Hippocampal formation (tissue), 2 donors: ENCODE data around the gene STK32A.

Source experiments
- DNase-seq, 2 donors: peaks; one replicate each; lab custom pipeline; 2025; lab: John Stamatoyannopoulos, UW

The STK32A gene

DNA sequence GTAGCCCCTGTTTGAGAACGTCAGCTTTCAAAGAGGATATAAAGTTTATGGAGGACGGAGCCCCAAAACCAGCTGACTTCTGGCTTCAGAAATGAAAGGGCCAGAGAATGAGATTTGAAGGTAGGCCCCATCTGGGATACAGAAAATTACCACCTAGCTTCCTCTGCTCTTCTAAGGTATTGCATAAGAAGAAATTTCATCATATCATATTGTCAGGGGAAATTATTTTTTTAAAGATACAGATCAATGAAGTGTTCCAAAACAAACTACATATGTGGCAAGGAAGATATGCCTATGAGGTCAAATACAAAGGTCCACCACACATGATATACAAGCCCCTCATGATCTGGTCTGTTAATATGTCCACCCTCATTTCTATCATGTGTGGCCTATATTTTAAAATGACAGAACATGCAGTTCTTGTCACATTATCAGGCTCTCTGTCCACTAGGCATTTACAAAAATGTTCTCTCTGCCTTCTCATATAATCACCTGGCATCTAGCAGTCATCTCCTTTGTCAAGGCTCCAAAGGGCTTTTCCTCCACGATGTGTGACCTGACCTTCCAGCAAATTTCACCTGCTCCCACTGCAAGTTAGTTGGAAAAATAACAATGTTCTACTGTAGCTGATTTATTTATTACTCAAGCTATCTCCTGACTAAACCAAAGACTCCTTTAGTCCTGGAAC is 192.0 kb downstream of the STK32A start:
- no peak for DNase-seq

DNA sequence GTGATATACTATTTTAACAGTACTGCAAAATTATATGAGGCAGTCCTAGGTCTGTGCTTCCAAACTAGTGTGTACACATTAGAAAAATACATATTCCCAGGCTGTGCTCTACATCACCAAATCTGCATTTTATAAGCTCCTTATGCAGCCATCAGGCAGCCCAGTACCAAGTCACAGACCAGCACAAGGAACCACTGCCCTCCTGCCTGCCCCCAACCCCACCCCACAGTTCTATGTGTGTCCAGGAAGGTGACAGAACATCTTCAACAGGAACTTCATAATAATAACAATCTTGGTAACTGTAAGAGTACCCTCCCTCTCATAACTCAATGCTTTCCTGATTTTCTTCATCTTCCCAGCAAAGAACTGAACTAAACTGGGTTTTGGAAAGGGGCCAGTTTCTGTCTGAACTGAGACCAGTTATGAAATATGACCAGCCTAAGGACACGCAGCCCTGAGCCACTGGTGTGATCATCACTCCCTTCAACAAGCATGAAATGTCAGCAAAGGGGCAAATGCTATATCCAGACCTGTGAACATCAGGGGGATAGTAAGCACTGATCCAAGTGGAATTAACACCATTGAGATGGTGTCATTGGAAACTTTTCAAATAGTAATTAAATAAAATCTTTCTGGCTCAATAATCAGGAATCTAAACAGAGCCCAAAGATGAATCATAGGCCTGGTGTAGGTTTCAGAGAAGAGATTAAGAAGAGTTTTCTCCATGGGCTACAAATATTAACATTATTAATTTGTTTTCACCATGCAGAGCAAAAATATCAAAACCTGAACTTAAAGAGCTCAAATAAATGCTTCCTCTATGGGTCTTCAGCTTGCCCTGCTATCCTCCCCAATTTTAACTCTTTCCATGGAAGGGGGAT is 192.9 kb downstream of the STK32A start:
- DNase-seq: no peak

DNA sequence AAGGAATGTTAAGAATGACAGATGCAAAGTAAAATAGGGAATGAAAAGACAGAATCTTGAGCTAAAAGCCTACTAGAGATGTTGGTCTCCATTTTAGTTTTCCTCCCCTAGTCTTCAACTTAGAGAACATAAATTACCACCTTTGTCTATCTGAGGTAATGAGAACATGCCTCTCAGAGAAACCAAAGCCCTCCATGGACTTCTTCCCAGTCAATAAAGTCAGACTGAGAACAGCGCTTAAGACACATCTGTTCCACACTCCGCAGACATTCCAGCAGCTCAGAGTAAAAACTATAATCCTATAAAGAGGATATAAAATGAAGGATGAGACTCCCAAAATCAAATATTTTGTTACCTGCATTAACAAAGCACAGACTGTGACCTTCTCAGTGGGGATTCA is 195.8 kb downstream of the STK32A start:
- DNase-seq: no peak

DNA sequence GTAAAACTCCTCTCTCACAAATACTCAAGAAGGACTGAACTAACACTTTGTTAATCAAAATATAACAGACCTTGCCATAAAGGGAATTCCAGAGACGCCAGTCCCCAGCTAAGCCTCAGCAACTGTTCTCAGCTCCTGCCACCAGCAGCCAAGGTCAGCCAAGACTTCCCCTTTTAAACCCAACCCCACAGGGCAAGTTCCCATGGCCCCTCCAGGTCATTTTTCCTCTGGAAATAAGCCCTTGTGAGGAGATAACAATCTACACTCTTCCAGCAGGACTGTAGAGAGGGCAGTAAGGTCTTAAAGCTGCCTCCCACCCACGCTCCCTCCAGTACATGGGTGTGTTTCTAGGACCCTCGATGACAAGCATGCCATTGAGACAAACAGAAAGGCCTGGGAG is 196.8 kb downstream of the STK32A start:
- DNase-seq: no peak

DNA sequence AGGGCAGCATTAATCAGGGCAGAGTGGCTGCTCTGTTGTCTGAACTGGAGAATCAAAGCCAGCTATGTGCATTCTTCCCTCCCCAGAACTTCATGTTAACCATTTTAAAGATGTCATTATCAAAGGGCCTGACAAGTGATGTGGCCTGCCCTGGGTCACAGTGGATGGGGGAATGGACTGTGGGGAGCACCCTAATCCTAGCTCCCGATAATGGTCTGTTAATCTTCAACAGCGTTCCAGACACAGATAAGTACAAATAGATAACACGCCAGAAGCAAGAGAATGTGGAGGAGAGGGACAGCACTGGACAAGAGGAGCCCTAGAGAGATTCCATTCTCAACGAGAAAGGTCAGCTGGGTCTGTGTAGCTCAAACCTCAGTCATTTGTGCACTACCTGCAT is 197.5 kb downstream of the STK32A start:
- DNase-seq: no peak

DNA sequence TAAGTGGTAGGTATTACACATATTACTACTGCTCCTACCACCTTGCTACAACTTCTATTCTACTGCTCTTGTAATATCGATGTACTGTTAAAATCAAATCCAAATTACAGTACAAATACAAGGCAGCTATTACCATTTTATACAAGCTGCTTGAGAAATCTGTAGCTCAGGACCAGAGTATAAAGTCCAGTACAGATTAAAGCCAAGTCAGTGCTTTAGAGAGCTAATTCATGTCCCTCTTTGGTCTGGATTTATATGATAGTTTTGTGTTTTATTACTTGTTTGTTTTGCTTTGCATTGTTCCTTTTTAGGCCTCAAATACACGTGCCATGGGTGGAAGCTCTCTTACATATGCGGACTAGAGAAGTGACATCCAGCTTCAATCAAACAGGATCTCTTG is 199.2 kb downstream of the STK32A start:
- no peak for DNase-seq

DNA sequence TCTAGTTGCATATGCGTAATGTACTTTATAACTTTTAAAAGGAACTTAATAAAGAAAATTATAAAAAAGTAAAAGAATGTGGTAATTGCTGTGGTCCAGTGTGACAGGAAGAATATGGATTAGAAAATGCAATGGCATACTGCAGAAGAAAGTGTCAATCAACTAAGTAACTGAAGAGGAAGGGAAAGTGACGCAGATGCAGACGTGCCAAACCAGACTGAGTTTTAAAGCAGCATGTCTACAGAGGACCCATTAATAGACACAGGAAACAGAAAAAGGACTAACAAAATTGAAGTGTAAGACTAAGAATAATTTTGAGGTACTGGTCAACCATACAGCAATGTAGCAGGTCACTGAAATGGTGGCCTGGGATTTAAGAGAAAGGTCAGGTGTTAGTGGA is 201.8 kb downstream of the STK32A start:
- no peak for DNase-seq

DNA sequence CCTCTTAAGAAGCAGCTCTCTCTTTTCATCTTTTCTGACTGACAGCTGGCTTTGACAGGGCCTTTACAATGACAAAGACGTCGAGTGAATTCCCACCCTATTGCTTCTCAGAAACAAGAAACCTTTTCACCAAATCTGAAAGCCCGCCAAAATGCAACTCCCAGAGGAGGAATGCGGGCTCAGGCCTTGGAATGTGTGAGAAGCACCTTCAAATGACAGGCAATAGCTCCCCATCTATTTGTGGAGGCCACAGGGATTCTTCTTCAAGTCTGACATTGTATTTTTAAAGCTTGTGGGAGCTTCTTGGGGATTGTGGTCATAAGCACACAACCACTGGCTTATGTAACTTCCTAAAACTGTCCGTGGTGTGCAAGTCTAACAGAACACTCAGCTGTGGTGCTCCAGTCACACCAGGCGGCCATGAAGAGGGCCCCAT is 202.4 kb downstream of the STK32A start:
- DNase-seq: no peak
